Measurements from ENCODE around the gene POLN. TPM values are rescaled to one million over a fixed set of nuclear protein-coding genes. Genes with fewer than 3 reads are reported as not detected.

POLN gene
- total and polyA plus RNA-seq, 2 experiments from 2014 or later = 1.7 to 2.0 TPM

- H3K27ac ChIP-seq = no peak overlapping the region
- no peaks in the 10 kb centered on the region for H3K36me3 ChIP-seq (replicated peaks; ENCODE audit: insufficient read depth, low read depth)
- no peaks in the 10 kb centered on the region for H3K9me3 ChIP-seq (ENCODE audit: low read depth)
- H2AFZ ChIP-seq = no peak overlapping the region
- H3K79me2 ChIP-seq = no peaks in the 10 kb centered on the region
- no peak for TF ChIP-seq EZH2 (IDR thresholded peaks at IDR 0.05; ENCODE audit: borderline replicate concordance)
- TF ChIP-seq EZH2phosphoT487 (IDR thresholded peaks at IDR 0.05; ENCODE audit: low read depth, severe bottlenecking, unreplicated experiment) = no peak
- no peak for TF ChIP-seq CTCF (IDR thresholded peaks at IDR 0.05; ENCODE audit: poor library complexity)
- no peak overlapping the region for H3K4me2 ChIP-seq
- no peaks in the 10 kb centered on the region for H3K9me2 ChIP-seq (replicated peaks; ENCODE audit: insufficient read depth)
- no peak overlapping the region for H3K4me3 ChIP-seq
- H3K27me3 ChIP-seq = no peaks in the 10 kb centered on the region
- H4K20me1 ChIP-seq (ENCODE audit: insufficient read depth, poor library complexity, severe bottlenecking) = no peaks in the 10 kb centered on the region
- WGBS (ENCODE audit: low lambda C conversion rate, missing lambda C conversion rate) = 92% methylated on average over 5 of the region's 5 CpGs
- H3K4me1 ChIP-seq (ENCODE audit: insufficient read depth) = no peaks in the 10 kb centered on the region
- no peak for DNase-seq (ENCODE audit: low spot score)
Observed at GRCh38 chr4:2079006-2079405, 162.9 kb downstream of the POLN start.

DNA sequence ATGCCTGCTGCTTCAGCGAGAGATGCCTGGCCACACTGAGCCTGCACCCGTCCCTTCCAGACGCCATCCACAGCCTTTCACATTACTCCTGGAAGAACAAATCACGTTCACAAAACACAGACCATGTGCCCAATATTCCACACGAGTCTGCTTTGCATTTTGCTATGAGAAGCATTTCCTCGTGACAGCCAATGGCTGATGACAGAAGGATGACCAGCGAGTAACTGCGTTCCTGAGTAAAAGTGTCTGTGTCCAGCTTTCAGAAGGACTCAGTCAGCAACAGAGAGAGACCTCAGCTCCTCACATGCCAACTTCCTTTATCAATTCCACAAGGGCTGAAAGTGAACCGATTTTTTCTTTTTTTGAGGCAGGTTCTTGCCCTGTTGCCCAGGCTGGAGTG, 163.3 kb downstream of the POLN start:
- Histone ChIP-seq H3K4me1 (ENCODE audit: insufficient read depth) (no peaks in the 10 kb centered on the region), H2AFZ (no peak overlapping the region), H3K4me2 (no peak overlapping the region), H4K20me1 (ENCODE audit: insufficient read depth, poor library complexity, severe bottlenecking) (no peaks in the 10 kb centered on the region), H3K9me2 (replicated peaks; ENCODE audit: insufficient read depth) (no peaks in the 10 kb centered on the region), H3K79me2 (no peaks in the 10 kb centered on the region), H3K36me3 (replicated peaks; ENCODE audit: insufficient read depth, low read depth) (no peaks in the 10 kb centered on the region), H3K27me3 (no peaks in the 10 kb centered on the region), H3K27ac (no peak overlapping the region), H3K9me3 (ENCODE audit: low read depth) (no peaks in the 10 kb centered on the region), H3K4me3 (no peak overlapping the region)
- TF ChIP-seq CTCF (IDR thresholded peaks at IDR 0.05; ENCODE audit: poor library complexity) = no peak
- no peak for TF ChIP-seq EZH2phosphoT487 (IDR thresholded peaks at IDR 0.05; ENCODE audit: low read depth, severe bottlenecking, unreplicated experiment)
- TF ChIP-seq EZH2 (IDR thresholded peaks at IDR 0.05; ENCODE audit: borderline replicate concordance) = no peak
- DNase-seq (ENCODE audit: low spot score) = no peak
- WGBS (ENCODE audit: low lambda C conversion rate, missing lambda C conversion rate) = 73% methylated on average over 9 of the region's 9 CpGs

GRCh38 chr4:2077537-2078460, 164.1 kb downstream of the POLN start:
- 92% methylated on average over 17 of the region's 17 CpGs for WGBS (ENCODE audit: low lambda C conversion rate, missing lambda C conversion rate)
- no peak overlapping the region for H3K4me3 ChIP-seq
- DNase-seq (ENCODE audit: low spot score) = no peak
- H3K79me2 ChIP-seq = no peaks in the 10 kb centered on the region
- TF ChIP-seq EZH2phosphoT487 (IDR thresholded peaks at IDR 0.05; ENCODE audit: low read depth, severe bottlenecking, unreplicated experiment) (no peak), CTCF (IDR thresholded peaks at IDR 0.05; ENCODE audit: poor library complexity) (no peak), EZH2 (IDR thresholded peaks at IDR 0.05; ENCODE audit: borderline replicate concordance) (no peak)
- H3K4me1 ChIP-seq (ENCODE audit: insufficient read depth) = no peaks in the 10 kb centered on the region
- H3K9me3 ChIP-seq (ENCODE audit: low read depth) = no peaks in the 10 kb centered on the region
- H3K27ac ChIP-seq = no peak overlapping the region
- H3K36me3 ChIP-seq (replicated peaks; ENCODE audit: insufficient read depth, low read depth) = no peaks in the 10 kb centered on the region
- H3K9me2 ChIP-seq (replicated peaks; ENCODE audit: insufficient read depth) = no peaks in the 10 kb centered on the region
- H2AFZ ChIP-seq = no peak overlapping the region
- H3K4me2 ChIP-seq = no peak overlapping the region
- H4K20me1 ChIP-seq (ENCODE audit: insufficient read depth, poor library complexity, severe bottlenecking) = no peaks in the 10 kb centered on the region
- no peaks in the 10 kb centered on the region for H3K27me3 ChIP-seq
